ENCODE data around the gene ATP11B.

The ATP11B gene

DNA sequence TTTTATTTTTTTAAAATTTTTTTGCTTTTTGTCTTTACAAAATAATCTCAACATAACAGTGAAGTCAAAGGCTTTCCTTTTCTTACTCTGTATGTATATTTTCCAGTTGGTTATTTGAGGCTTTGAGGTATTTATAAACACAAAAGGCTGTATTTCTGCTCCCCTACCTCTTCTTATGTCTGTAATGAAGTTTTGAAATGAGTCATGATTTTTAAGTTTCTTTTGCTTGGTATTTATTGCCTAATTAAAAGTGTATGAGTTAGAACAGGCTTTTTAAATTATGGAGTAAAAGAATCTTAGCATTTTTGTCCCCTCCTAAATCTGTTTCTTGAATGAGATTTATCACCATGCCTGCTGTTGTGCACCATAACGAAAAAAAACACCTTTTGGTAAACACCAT, 121.0 kb downstream of the ATP11B start:
- DNase-seq, result no peak

GRCh38 chr3:182917134-182917533, 123.8 kb downstream of the ATP11B start:
- no peak for DNase-seq

DNA sequence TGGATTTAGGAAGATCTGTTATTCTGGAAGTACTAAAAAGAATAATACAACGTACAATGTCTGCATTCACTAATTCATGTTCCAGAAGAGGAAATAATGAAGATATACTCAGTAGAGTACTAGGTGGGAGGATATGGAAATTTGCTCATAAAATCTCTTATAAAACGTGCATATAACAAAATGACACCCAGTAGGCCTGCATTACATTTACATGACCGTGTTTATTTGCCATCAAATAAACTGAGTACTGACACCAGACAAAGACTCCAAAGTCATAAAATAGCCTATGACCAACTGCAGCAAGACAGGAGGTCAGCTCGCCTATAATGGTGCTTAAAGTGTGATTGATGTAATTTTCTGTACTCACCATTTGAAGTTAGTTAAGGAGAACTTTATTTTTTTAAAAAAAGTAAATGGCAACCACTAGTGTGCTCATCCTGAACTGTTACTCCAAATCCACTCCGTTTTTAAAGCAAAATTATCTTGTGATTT, 126.6 kb downstream of the ATP11B start:
- no peak for DNase-seq

DNA sequence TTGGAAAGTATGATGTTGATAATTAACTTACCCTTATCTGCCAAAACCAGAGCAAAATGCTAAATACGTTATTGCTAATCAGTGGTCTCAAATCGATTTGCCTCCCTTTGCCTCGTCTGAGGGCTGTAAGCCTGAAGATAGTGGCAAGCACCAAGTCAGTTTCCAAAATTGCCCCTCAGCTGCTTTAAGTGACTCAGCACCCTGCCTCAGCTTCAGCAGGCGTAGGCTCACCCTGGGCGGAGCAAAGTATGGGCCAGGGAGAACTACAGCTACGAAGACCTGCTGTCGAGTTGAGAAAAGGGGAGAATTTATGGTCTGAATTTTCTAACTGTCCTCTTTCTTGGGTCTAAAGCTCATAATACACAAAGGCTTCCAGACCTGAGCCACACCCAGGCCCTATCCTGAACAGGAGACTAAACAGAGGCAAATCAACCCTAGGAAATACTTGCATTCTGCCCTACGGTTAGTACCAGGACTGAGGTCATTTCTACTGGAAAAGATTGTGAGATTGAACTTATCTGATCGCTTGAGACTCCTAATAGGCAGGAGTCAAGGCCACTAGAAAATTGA, 127.3 kb downstream of the ATP11B start:
- DNase-seq, result no peak

- DNase-seq, result no peak
Observed at GRCh38 chr3:182921665-182922355, 128.5 kb downstream of the ATP11B start.

DNA sequence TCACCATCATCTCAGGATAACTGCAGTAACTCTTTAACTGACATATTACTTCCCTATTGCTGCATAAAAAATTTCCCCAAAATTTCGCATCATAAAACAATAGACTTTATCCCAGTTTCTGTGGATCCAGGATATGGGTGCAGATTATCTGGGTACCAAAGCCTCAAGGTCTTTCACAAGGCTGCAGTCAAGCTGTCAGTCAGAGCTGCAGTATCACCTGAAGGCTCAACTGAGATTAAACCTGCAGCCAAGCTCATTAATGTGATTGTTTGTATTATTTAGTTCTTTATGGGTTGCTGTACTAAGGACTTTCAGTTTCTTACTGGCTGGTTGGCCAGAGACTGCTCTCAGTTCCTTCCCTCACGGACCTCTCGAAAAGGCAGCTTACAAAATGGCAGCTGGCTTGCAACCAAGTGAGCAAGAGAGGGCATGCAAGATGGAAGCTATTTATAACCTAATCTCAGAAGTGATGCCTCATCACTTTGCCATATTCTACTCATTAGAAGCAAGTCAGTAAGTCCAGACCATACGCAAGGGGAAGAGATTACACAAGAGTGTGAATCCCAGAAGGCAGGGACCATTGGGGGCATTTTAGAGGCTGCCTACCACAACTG, 132.1 kb downstream of the ATP11B start:
- DNase-seq, result no peak

GRCh38 chr3:182925944-182926337, 132.6 kb downstream of the ATP11B start:
- no peak for DNase-seq

DNA sequence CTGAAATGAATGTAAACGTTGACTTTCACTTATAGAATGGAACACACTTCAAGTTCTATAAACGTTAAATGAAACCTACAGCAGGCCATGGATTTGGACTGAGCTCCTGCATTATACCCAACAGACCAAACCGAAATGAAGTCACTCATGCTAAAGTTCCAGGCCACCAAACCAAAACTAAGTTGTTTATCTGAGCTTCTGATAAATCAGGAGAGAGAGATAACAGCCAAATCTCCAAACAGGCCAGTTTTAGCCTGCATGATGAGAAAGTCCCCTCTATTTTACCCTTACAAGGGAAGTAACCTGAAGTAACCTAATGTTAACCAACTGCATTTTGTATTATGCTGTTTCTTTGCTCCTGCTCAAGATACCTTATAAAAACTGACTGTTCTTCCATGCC, 142.5 kb downstream of the ATP11B start:
- DNase-seq, result no peak

DNA sequence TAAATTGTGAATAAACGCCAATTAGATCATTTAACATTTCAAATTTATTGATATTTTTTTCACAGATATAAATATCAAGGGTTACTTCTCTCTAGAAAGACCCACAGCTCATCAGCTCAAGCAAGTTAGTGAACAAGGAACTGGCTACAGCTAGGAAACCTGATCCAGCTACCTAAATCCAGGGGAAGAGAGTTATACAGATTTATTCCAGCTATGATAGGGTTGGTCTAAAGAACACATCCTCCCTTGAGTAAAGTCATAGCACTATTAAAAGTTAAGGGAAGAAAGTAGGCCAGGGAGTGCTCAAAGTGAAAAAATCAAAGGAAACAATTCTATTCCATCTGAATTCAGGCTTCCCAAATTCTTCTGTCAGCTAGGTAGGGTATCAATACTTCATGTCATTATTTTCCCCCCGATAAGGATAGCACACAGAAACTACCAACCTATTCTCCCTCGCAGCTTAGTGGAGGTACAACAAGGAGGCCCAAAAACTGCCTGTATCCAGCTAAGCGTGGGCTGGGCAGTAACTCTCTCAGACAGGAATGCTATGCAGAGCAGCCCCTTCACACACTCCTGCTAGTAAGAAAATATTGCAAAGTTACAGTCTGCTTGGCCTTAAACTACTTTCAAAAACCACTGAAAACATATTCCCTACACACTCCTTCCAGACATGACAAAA, 143.1 kb downstream of the ATP11B start:
- no peak for DNase-seq

DNA sequence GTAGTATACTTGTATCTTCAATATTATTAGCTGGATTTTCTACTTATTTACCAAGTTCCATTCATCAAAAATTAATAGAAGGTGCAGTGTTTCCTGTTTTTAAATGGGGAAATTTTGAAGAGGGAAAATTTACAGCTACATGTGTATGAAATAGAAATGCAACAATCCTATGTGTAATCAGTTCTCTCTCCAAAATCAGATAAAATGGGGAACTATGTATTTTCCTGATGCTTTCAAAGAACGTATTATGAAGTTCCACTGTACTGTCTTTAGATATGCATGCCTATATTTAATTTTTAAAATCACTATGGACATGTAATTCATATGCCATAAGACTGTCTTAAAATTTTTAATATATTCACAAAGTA, 143.6 kb downstream of the ATP11B start:
- DNase-seq, result no peak

DNA sequence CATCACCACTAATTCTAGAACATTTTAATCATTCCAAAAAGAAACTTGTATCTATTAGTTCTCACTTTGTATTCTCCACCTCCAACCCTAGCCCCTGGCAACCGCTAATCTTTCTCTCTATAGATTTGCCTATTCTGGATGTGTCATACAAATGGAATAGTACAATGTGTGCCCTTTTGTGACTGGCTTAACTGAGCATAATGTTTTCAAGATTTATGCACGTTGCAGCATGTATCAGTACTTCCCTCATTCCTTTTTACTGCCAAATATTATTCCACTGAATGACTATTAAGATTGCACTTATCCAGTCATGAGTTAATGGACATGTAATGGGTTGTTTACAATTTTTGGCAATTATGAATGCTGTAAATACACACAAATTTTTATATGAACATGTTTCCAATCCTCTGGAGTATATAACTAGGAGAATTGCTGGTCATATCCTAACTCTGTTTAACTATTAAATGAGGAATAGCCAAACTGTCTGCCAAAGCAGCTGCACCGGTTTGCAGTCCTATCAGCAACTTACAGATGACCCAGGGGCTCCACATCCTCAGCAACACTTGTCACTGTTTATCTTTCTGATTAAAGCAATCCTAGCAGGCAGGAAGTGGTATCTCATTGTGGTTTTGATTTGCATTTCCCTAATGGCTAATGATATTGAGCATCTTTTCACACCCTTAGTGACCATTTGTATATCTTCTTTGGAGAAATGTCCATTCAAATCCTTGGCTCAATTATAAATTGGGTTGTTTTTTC, 144.2 kb downstream of the ATP11B start:
- DNase-seq, result peak; percentile 24

GRCh38 chr3:182940266-182940808, 147.0 kb downstream of the ATP11B start:
- no peak for DNase-seq

- DNase-seq, result no peak
Observed at GRCh38 chr3:182941719-182942118, 148.4 kb downstream of the ATP11B start.

DNA sequence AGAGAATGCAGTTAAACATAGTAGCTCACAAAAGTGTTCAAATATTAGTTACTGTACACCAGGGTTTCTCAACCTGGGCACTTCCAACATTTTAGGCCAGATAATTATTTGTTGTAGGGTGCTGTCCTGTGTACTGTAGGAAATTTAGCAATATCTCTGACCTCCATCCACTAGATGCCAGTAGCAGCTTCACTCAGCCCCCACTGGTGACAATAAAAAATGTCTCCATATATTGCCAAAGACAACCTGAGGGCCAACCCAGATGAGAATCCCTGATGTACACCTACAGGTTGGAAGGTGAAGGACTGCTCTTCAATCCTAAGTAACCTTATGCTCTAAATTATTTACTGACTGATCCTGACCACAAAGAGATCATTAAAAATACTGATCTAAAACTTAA, 154.6 kb downstream of the ATP11B start:
- DNase-seq, result no peak

DNA sequence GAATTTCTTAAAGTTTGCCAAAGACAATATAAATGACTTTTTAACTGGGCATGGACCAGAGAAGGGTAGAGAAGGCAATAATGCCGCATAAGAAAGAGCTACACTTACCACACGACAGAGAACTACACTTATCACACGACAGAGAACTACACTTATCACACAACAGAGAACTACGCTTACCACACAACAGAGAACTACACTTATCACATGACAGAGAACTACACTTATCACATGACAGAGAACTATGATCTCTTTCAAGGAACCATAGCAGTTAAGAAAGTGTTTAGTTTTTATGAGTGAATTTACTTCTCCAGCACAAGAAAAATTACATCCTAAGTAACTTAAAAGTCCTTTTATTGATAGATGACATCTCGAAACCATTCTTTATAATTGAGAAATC, 155.0 kb downstream of the ATP11B start:
- DNase-seq, result no peak

- no peak for DNase-seq
Observed at GRCh38 chr3:182949688-182950087, 156.4 kb downstream of the ATP11B start.

- no peak for DNase-seq
Observed at GRCh38 chr3:182954553-182955235, 161.4 kb downstream of the ATP11B start.

DNA sequence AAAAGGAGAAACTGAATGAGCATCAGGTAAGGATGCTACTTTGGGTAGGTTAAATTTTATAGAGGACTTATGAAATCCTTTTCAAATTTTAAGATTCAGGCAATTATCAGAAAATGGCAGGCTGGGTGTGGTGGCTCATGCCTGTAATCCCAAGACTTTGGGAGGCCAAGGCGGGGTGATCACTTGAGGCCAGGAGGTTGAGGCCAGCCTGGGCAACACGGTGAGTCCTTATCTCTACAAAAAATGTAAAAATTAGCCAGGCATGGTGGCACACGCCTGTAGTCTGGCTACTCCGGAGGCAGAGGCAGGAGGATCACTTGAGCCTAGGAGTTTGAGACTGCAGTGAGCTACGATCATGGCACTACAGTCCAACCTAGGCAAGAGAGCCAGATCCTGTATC, 163.9 kb downstream of the ATP11B start:
- DNase-seq, result no peak

- DNase-seq, result no peak
Observed at GRCh38 chr3:182957676-182958266, 164.5 kb downstream of the ATP11B start.

- DNase-seq, result no peak
Observed at GRCh38 chr3:182959474-182960350, 166.4 kb downstream of the ATP11B start.

DNA sequence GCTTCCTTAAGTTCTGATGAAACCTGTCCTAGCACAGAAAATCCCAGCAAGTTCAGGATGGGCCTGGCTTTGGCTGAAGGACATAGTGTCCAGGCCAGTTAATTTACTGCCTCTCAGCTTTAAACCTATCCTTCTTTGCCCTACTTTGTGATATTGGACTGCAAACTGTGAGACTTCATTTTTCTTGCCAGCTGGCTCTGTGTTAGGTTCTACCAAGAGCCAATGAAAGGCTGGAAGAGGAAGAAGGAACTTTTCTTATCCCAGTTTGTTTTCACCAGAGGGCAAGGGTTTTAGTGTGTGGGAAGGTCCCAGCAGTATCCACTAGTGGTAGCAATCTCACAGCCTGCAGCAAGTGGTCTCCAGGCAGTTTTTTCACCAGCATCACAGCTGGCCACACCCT, 168.9 kb downstream of the ATP11B start:
- no peak for DNase-seq
